HG03159 (cell line): Measurements from ENCODE around the gene SLC35F3.

Experiments used
- ATAC-seq: cut with Tn5 transposase; IDR thresholded peaks from one replicate; pipeline ENCODE4 v1.9.1; 2021; ENCODE audit warnings: mild to moderate bottlenecking, moderate library complexity; ENCODE audit not compliant: unreplicated experiment

The SLC35F3 gene

DNA sequence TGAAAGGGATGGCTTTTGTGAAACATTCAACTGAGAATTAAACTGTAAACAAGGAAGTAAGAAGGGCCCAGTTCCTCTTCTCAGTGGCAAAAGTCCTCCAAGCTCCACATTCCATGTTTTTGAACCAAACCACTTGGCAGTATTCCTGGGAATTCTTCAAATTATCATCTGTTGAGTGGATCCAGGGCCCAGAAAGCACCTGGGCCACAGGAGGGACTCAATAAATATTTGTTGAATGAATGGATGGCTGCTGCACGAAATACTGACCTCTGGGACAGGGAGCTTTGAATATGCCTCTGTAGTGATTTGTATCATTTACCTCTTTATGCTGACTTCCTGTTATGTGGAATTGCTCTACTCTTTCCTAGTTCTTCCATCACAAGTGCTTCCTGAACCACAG is 4.7 kb downstream of the SLC35F3 start:
- ATAC-seq, result no peak

GRCh38 chr1:233912447-233912846 is 8.0 kb downstream of the SLC35F3 start:
- ATAC-seq, result no peak

GRCh38 chr1:233912909-233913308 is 8.4 kb downstream of the SLC35F3 start:
- ATAC-seq, result no peak

- no peak for ATAC-seq
Measured at GRCh38 chr1:233916706-233917105, 12.2 kb downstream of the SLC35F3 start.

GRCh38 chr1:233919786-233920185 is 15.3 kb downstream of the SLC35F3 start:
- no peak for ATAC-seq

- no peak for ATAC-seq
Measured at GRCh38 chr1:233928123-233928522, 23.6 kb downstream of the SLC35F3 start.

DNA sequence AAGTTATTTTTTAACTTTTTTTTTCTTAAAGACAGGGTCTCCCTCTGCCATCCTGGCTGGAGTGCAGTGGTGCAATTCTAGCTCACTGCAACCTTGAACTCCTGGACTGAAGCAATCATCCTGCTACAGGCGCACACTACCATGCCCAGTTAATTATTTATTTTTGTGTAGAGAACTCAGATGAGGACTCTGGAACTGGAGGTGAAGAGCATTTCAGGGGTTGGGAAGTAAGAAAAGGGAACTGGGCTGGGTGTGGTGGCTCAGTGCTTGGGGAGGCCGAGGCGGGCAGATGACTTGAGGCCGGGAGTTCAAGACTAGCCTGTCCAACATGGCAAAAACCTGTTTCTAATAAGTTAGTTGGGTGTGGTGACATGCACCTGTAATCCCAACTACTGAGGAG is 28.9 kb downstream of the SLC35F3 start:
- no peak for ATAC-seq

GRCh38 chr1:233935297-233935868 is 30.9 kb downstream of the SLC35F3 start:
- no peak for ATAC-seq

GRCh38 chr1:233936422-233936821 is 31.9 kb downstream of the SLC35F3 start:
- no peak for ATAC-seq

DNA sequence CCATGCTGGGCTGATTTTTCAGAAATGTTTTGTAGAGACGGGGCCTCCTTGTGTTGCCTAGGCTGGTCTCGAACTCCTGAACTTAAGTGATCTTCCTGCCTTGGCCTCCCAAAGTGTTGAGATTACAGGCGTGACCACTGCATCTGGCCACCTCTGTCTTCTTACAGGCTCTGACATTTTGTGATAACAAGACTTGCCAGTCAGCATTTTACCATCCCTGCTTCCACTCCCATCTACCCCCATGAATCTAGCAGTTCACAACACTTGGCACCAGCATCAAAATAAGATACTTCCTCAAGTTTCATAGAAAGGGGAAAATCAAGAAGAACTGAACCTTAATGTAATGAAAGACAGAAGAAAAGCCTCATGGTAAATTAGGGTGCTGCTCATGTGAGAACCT is 32.4 kb downstream of the SLC35F3 start:
- ATAC-seq, result no peak

- no peak for ATAC-seq
Measured at GRCh38 chr1:233938476-233938875, 34.0 kb downstream of the SLC35F3 start.

GRCh38 chr1:233939451-233939850 is 35.0 kb downstream of the SLC35F3 start:
- ATAC-seq, result no peak

GRCh38 chr1:233940908-233941307 is 36.4 kb downstream of the SLC35F3 start:
- ATAC-seq, result no peak

DNA sequence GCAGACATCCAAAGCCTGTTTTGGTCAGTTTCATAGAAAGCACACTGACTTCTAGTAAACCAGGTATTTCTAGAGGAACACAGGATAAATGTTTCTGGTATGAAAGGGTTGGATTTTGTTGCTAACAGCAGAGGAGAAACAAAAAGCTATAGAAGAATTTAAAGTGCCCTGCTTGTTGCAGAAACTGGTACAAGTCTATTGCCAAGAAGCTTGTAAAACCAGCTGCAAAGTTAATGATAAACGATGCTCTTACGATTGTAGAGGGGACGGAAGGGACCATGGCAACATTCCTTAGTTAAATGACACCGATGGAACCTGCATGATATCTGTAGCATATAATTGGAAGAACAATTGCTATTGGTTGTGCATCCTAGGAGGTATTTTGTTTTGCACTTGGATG is 40.1 kb downstream of the SLC35F3 start:
- no peak for ATAC-seq

GRCh38 chr1:233945573-233945972 is 41.1 kb downstream of the SLC35F3 start:
- no peak for ATAC-seq

DNA sequence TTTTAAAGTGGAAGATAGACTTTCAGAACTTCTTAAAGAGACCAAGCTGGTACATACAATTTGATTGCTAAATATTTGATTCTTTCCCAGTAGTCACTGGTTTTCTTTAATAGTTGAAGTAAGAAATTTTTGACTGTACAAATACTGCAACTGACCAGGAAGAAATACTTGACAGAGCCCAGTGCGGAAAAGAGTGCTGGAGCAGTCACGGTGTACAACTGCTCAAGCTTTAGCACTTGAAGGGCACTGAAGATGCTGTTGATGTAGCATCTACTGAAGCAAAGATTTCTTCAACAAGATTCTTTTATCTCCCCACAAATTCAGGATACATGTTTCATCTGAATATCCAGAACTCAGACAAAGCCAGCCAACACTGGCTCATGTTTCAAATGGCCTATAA is 41.5 kb downstream of the SLC35F3 start:
- ATAC-seq, result no peak

DNA sequence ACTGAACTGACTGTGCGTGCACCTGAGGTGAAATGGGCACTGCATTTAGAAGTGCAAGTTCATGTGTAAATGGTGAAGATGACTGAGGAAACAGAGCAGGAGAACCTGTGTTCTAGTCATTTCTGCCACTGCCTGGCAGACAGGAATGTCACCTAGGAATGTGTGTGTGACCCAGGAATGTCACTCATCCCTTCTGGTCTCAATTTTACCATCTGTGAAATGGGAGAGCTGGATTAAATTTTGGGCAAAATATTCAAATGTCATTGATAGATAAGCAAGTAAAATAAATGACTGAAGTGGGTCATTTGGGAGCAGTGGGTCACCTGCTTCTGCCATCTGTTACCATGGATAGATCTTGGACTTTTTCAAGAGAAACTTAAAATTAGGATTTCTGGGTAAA is 42.2 kb downstream of the SLC35F3 start:
- no peak for ATAC-seq

DNA sequence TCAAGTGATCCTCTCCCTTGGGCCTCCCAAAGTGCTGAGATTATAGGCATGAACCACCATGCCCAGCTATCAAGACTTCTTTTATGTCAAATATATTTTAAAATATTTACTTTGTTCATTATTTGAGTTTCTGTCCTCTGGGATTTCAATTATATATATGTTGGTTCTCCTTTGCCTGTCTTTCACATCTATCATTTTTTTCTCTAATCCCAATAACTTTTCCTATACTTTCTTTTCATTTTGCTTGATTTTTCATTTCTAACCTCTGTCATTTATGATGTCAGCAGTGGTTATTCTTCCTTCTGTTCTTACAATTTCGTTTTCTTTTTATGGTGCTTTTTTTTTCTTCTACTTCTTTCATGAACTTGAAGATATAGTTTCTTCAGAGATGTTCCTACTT is 47.3 kb downstream of the SLC35F3 start:
- no peak for ATAC-seq

- ATAC-seq, result no peak
Measured at GRCh38 chr1:233957691-233958090, 53.2 kb downstream of the SLC35F3 start.

DNA sequence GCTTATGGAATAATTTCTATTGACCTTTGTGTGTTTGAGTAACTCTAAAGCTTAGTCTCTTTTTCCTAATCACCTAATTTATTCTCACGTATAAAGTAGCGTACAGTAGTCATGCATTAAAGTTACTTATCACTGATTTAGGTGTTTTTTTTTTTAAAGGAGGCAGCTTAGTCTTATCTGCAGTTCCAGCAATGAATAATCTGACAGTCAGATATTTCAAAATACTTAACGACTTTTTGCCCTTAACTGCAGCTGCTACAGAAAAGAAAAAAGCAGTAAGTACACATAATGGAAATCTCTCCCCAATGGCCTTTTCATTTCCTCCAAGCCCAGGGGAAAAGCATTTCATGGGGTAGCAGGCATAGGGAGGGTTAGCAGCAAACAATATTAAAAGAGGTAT is 54.6 kb downstream of the SLC35F3 start:
- no peak for ATAC-seq

GRCh38 chr1:233959971-233960370 is 55.5 kb downstream of the SLC35F3 start:
- ATAC-seq, result no peak

GRCh38 chr1:233960386-233960785 is 55.9 kb downstream of the SLC35F3 start:
- ATAC-seq, result no peak

DNA sequence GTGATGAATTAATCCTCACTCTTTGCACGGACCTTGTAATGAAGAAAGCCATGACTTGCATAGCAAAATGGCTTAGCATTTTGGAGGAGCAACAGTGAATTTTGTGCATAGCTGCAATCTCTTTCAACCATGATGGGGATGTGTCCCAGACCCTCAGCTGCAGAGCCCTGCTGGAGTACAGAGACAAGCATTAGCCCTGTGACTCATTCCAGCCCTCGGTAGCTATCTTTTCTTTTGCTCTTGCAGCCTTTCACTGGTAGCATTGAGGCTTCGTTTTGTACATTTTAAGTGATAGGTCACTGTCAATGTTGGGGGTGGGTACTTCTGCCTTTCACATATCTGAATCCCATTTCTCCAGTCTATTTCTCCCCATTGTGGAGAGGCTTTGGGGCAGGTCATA is 58.4 kb downstream of the SLC35F3 start:
- no peak for ATAC-seq

DNA sequence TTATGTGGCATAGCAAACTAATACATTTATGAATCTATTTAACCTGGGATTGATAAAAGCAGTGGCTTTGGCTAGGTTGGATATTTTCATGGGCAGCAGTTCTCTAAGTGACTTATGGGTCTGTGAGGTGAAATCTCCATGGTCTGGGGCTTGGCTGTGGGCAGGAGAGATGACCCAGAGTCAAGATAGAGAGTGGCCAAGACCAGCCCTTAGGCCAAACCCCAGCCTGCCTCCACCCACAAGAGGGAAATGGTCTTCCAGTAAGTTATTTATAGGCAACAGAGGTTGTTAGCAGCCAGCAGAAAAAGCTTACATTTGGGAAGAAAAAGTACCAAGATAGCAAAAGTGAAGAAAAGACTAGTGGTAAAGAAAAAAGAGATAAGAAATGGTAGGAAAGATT is 61.4 kb downstream of the SLC35F3 start:
- ATAC-seq, result no peak
